GM21825 (cell line): ENCODE results near the gene SLC45A3.

Source experiments
- ATAC-seq: cut with Tn5 transposase; IDR thresholded peaks from one replicate; pipeline ENCODE4 v1.9.1; 2021; ENCODE audit warnings: mild to moderate bottlenecking, moderate library complexity; ENCODE audit not compliant: unreplicated experiment

The SLC45A3 gene

DNA sequence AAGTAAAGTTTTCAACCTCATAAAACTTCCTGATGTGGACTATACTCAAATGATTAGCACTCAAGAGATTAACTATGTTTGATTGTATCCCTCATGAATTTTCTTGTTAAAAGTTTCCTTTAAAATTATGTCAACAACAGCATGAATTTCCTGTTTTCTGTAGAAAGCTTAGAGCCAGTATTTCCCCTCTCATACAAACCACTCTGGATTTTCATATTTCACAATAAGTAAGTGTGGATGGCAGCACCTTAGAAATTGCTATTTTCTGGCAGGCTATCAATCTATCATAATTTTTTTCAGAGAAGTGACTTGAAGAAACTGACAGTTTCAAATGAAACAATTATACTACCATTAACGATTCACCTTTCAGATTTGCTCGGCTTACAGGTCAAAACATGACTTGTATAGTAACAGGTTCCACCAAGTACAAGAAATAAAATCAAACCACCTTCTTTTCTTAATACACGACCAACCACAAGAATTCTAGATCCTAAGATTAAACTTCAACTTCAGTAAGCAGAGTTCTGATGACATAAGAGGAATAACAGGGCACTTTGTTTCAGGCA lies 69.3 kb downstream of the SLC45A3 start:
- no peak for ATAC-seq

DNA sequence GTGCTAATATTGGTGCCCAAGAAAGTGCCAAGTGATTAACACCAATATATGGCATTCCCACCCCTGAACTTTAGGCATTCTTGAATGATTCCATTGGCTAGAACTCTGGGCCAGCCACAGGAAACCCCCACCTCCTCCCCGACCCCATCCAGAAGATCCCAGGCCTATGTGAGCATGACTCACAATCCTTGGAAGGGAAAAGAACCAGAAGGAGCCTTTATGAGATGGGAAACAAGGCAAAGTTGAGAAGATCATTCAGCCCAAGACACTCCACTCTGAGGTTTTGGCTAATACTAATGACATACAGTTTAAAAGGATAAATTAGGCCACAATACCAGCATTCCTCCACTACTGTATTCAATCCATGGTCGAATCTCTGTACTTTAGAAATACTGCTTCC lies 70.3 kb downstream of the SLC45A3 start:
- no peak for ATAC-seq
